Skeletal muscle satellite cell (primary cell): ENCODE results near the gene SORCS2.

Source experiments
- H3K27me3 ChIP-seq: 2 replicates; pipeline ENCODE4 v1.7.0; 2013; ENCODE audit warnings: low read length; ENCODE audit not compliant: control insufficient read depth, insufficient read depth
- H3K36me3 ChIP-seq: 2 replicates; pipeline ENCODE4 v1.7.0; 2013; ENCODE audit warnings: mild to moderate bottlenecking, control low read depth, low read length; ENCODE audit not compliant: insufficient read depth
- H3K4me1 ChIP-seq: 2 replicates; pipeline ENCODE4 v1.7.0; 2013; ENCODE audit warnings: low read length; ENCODE audit not compliant: control insufficient read depth, insufficient read depth
- H3K4me2 ChIP-seq: 2 replicates; pipeline ENCODE4 v1.7.0; 2013; ENCODE audit warnings: mild to moderate bottlenecking, low read length
- H3K4me3 ChIP-seq: 2 replicates; pipeline ENCODE4 v1.7.0; 2013; ENCODE audit warnings: low read length
- H3K9ac ChIP-seq: 2 replicates; pipeline ENCODE4 v1.7.0; 2013; ENCODE audit warnings: mild to moderate bottlenecking, low read depth, low read length, moderate library complexity
- H3K9me3 ChIP-seq: replicated peaks from 2 replicates; pipeline ENCODE4 v1.7.0; 2013; ENCODE audit warnings: mild to moderate bottlenecking, control low read depth, low read length

SORCS2 gene

DNA sequence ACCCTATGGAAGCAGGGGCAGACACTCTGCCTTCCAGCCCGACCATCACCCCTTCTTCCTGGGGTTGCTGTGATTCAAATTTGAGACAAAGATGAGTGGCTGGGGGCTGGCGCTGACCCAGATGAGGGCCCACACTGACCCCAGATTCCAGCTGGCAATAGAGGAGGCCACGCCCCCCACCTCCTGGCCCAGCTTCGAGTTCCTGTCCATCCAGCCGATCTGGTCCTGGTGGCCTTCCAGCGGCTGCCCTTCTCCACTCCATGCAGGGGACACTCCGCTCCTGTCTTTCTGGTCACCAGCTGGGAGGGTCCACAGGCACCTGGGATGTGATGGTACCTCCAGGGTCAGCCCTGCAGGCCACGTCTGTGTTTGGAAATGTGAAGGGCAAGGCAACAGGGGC lies 340.9 kb downstream of the SORCS2 start:
- Histone ChIP-seq H3K27me3 (no peaks in the 10 kb centered on the region), H3K4me3 (no peak overlapping the region), H3K9ac (no peak overlapping the region), H3K36me3 (no peaks in the 10 kb centered on the region), H3K4me2 (no peak overlapping the region), H3K4me1 (no peaks in the 10 kb centered on the region), H3K9me3 (no peaks in the 10 kb centered on the region)

DNA sequence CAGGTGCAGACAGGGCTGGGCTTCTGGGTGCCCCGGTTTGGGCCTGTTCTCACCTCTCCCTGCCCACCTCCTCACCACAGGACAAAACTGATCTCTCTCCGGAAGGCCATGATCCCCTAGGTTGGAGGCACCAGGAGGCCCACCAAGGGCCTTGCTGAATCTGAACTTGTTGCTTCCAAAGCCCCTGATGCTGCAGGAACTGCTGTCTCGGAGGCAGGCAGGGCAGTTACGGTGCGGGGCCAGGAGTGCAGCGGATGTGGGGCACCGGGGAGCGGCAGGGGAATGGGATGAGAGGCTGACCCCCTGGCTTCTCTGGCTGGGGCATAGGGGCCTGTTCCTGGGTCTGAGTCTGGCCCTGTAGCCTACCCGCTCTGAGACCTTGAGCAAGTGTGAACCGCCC lies 342.8 kb downstream of the SORCS2 start:
- Histone ChIP-seq H3K4me3 (no peak overlapping the region), H3K36me3 (no peaks in the 10 kb centered on the region), H3K9ac (no peak overlapping the region), H3K4me1 (no peaks in the 10 kb centered on the region), H3K27me3 (no peaks in the 10 kb centered on the region), H3K4me2 (no peak overlapping the region), H3K9me3 (no peaks in the 10 kb centered on the region)

DNA sequence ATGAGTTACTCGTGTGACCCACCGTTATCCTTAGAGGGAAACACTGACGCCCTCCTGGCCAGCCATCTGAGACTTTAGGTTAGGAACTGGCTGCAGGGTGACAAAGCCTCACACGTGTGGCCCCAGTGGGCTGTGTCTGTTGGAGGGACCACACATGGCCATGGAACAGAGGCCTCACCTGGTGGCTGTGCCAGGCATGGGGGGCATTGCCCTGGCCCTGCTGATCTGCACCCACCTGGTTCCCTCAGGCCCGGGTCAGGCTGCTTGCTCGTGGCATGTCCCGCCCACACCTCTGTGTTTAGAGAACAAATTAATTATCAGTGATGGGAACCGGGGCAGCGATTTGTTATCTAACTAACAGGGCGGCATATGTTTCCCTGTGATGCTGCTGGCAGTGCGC lies 343.3 kb downstream of the SORCS2 start:
- Histone ChIP-seq H3K9me3 (no peaks in the 10 kb centered on the region), H3K9ac (no peak overlapping the region), H3K36me3 (no peaks in the 10 kb centered on the region), H3K4me2 (no peak overlapping the region), H3K4me3 (no peak overlapping the region), H3K4me1 (no peaks in the 10 kb centered on the region), H3K27me3 (no peaks in the 10 kb centered on the region)

DNA sequence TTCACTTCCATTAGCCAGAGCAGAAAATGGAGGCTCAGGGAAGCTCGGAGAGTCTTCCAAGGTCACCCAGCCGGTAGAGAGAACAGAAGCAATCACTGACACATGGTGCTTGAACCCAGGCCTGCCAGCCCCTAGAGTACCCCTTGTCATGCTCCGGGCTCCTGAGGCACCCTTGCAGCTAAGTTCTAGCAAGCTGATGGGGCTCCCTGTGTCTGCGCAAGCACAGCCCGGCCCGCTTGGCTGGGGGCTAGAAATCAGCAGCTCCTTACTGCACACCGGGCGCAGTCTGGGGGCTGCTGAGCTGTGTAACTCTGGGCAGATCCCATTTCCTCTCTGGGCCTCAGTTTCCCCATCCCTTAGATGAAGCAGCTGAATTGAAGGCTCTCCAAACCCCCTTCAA lies 344.5 kb downstream of the SORCS2 start:
- no peak overlapping the region for H3K9ac ChIP-seq
- no peak overlapping the region for H3K4me2 ChIP-seq
- no peaks in the 10 kb centered on the region for H3K4me1 ChIP-seq
- no peaks in the 10 kb centered on the region for H3K36me3 ChIP-seq
- H3K4me3 ChIP-seq: no peak overlapping the region
- no peaks in the 10 kb centered on the region for H3K27me3 ChIP-seq
- H3K9me3 ChIP-seq: no peaks in the 10 kb centered on the region

DNA sequence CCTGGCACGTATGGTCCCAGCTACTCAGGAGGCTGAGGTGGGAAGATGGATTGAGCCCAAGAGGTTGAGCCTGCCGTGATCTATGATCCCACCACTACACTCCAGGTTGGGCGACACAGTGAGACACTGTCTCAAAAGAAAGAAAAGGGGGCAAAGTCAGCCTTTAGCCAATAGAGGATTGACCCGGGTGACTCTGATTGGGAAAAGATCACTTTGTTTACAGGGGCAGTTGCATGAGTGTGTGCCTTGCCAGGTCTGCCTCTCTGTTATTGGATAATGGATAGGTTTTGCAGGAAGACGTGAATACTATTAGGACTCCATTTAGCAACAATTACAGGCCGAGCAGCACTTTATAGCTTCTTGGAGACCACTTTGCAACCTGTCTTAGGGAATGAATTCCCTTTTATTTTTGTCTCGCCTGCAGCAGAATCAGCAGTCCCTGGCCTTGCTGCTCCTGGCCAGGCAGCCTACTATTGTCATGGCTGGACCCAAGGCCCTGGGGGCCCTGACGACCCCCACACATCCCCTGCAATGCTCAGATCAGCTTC lies 345.6 kb downstream of the SORCS2 start:
- Histone ChIP-seq H3K9me3 (no peaks in the 10 kb centered on the region), H3K36me3 (no peaks in the 10 kb centered on the region), H3K4me1 (no peaks in the 10 kb centered on the region), H3K27me3 (no peaks in the 10 kb centered on the region), H3K9ac (no peak overlapping the region), H3K4me3 (no peak overlapping the region), H3K4me2 (no peak overlapping the region)

DNA sequence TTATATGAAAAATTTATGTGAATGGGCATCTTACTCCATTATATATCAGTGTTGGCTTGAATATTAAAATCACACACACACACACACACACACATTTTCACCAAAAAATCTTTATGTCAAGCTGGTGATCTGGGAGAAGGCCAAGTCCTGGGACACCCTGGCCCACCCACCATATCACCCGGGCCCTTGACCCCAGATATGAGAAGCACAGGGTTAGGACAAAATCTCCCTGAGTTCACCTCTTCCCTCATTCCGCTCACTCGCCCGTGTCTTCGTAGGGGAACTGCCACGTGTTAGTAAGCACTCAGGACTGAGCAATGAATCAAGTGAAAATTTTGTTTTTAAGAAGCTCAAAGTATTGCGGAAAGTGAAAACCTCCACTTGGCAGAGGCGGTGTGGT lies 346.2 kb downstream of the SORCS2 start:
- no peaks in the 10 kb centered on the region for H3K4me1 ChIP-seq
- H3K4me2 ChIP-seq: no peak overlapping the region
- no peaks in the 10 kb centered on the region for H3K36me3 ChIP-seq
- no peaks in the 10 kb centered on the region for H3K9me3 ChIP-seq
- H3K4me3 ChIP-seq: no peak overlapping the region
- H3K27me3 ChIP-seq: no peaks in the 10 kb centered on the region
- H3K9ac ChIP-seq: no peak overlapping the region

DNA sequence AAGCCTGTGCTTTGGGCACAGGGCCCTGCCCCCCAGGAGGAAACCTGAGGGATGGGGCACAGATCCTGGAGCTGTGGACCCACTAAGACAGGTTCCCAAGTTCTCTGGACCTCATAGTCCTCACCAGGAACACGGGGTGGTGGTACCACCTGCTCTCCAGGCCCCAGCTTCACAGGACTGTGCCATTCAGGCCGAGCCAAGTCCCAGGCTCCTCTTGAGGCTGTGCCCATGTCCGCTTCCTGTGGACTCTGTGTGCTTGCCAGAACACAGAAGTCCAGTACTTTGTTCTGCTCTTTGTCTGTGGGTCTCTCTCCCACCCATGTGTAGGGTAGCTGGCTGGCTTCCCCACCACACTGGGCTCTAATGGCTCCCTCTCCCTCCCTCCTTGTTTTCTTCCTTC lies 346.8 kb downstream of the SORCS2 start:
- no peak overlapping the region for H3K4me3 ChIP-seq
- no peak overlapping the region for H3K4me2 ChIP-seq
- no peaks in the 10 kb centered on the region for H3K27me3 ChIP-seq
- no peaks in the 10 kb centered on the region for H3K4me1 ChIP-seq
- no peaks in the 10 kb centered on the region for H3K9me3 ChIP-seq
- H3K9ac ChIP-seq: no peak overlapping the region
- H3K36me3 ChIP-seq: no peaks in the 10 kb centered on the region

DNA sequence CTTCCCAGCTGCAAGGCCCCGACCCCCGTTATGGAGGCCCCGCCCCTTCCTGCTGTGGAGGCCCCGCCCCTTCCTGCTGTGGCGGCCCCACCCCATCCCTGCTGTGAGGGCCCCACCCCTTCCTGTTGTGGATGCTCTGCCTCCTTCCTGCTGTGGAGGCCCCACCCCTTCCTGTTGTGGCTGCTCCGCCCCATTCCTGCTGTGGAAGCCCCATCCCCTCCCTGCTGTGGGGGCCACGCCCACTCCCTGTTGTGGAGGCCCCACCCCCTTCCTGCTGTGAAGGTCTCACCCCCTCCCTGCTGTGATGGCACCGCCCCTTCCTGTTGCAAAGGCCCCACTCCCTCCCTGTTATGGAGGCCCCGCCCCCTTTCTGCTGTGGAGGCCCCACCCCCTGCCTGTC lies 347.3 kb downstream of the SORCS2 start:
- no peaks in the 10 kb centered on the region for H3K36me3 ChIP-seq
- no peak overlapping the region for H3K9ac ChIP-seq
- H3K9me3 ChIP-seq: no peaks in the 10 kb centered on the region
- no peak overlapping the region for H3K4me3 ChIP-seq
- no peaks in the 10 kb centered on the region for H3K27me3 ChIP-seq
- no peak overlapping the region for H3K4me2 ChIP-seq
- no peaks in the 10 kb centered on the region for H3K4me1 ChIP-seq

DNA sequence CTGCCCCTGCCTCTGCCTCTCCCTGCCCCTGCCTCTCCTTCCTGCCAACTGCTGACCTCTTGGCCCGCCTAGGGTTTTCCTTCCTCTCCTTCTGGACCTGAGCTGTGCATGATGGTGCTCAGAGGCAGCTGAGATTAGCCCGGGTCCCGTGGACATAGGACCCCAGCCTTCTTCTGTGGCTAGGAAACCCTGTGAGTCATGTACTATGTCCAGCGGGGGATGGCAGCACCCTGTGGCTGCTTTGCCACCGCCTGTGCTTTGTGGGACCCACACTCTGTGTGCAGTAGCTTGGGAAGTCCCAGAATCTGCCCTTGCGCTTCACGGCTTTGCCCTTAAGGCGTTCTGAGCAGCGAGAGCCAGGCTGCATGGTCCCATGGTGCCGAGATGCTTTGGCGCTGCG lies 347.9 kb downstream of the SORCS2 start:
- no peak overlapping the region for H3K4me3 ChIP-seq
- H3K9me3 ChIP-seq: no peaks in the 10 kb centered on the region
- H3K4me2 ChIP-seq: no peak overlapping the region
- H3K36me3 ChIP-seq: no peaks in the 10 kb centered on the region
- H3K9ac ChIP-seq: no peak overlapping the region
- H3K27me3 ChIP-seq: no peaks in the 10 kb centered on the region
- H3K4me1 ChIP-seq: no peaks in the 10 kb centered on the region

DNA sequence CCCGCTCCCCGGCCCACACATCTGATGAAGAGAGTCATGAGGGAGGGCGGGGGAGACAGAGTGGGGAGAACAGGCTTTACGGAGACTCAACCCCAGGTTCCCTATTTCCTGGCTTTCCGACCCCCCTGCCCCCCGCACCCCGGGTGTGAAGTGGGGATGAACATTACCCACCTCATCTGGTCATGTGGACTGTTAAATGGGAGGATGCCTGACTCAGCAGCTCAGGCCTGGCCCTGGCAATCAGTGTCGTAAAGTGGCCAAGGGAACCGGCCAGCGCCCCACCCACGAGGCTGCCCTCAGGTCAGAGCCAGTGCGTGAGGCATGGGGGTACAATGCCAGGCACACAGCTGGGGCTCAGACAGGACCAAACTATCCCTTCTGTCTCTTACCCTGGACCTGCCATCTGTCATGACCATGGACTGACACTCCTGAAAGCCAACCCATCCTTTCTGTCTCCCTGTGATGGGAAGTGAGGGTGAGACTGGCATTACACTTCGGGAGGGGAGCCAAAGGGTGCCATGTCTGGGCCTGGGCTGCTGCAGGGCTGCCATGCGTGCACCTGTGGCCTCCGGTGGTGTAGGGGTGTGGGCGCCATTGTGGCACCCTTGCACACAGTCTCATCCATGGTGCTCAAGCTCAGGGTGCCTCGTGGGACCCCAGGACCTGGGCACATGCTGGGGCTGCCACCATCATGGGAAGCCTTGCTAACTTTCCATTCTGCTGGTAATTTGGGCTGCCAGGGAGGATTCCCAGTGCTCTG lies 348.5 kb downstream of the SORCS2 start:
- H3K9ac ChIP-seq: no peak overlapping the region
- no peak overlapping the region for H3K4me2 ChIP-seq
- H3K27me3 ChIP-seq: no peaks in the 10 kb centered on the region
- H3K4me1 ChIP-seq: no peaks in the 10 kb centered on the region
- no peaks in the 10 kb centered on the region for H3K36me3 ChIP-seq
- no peak overlapping the region for H3K4me3 ChIP-seq
- no peaks in the 10 kb centered on the region for H3K9me3 ChIP-seq

DNA sequence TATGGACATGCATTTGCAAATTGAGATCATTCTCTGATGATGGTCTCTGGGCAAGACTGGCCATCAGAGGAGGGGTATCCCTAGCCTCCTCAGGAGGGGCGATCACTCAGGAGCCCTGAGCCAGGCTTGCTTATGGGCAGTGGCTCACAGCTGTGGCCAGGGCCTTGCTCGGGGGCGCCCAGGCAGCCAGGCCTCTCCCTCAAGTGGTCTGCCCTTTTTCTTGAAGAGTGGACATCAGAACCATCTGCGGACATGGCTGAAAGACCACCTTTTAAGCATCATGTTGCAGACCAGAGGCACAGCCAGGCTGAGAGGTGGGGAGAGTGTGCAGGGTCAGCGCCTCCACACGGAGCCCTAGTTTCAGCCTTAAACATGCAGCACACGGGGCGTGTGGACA lies 349.1 kb downstream of the SORCS2 start:
- Histone ChIP-seq H3K4me2 (no peak overlapping the region), H3K9me3 (no peaks in the 10 kb centered on the region), H3K27me3 (no peaks in the 10 kb centered on the region), H3K4me1 (no peaks in the 10 kb centered on the region), H3K4me3 (no peak overlapping the region), H3K36me3 (no peaks in the 10 kb centered on the region), H3K9ac (no peak overlapping the region)

DNA sequence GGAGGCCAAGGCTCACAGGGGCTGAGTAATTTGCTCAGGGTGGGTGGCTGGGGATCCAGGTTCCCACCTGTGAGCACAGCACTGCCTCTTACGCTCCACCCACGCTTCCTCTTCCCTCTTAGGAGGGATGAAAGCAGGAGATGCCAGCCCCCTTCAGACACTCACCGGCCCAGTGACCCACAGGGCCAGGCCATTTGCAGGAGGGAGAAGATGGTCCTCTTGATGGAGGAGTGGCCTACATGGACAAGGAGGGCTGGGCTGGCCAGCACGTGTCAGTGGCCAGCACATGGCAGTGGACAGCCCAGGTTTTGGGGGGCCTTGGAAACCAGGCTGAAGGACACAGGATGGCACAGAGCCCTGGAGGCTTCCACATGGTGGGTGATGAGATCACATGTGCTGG lies 350.4 kb downstream of the SORCS2 start:
- Histone ChIP-seq H3K36me3 (no peaks in the 10 kb centered on the region), H3K4me2 (no peak overlapping the region), H3K9me3 (no peaks in the 10 kb centered on the region)

More for the DNA sequence above, 350.4 kb downstream of the SORCS2 start:
- no peak overlapping the region for H3K4me3 ChIP-seq
- no peaks in the 10 kb centered on the region for H3K27me3 ChIP-seq
- no peak overlapping the region for H3K9ac ChIP-seq
- H3K4me1 ChIP-seq: no peaks in the 10 kb centered on the region
